Sigmoid colon (tissue), 4 donors: ENCODE data around the gene TCF23.

ENCODE experiments used
- POLR2AphosphoS5 ChIP-seq, 4 donors: sonication (generic); formaldehyde crosslinking; IDR thresholded peaks; one replicate each; pipeline ENCODE4 v1.6.1; 2017; ENCODE audit warnings: antibody characterized with exemption in 4 of 4
- TF ChIP-seq, protein P1 (sequence below), 4 experiments: fragments of 450-650 bp in 3 of 4; fragments of 200-600 bp in 1 of 4; IDR thresholded peaks; one replicate each; pipeline ENCODE4 v1.5.1; 2016 to 2019; ENCODE audit warnings: antibody characterized with exemption in 4 of 4, mild to moderate bottlenecking in 3 of 4, moderate library complexity in 2 of 4

- TF ChIP-seq POLR2AphosphoS5 (IDR thresholded peaks at IDR 0.05), result no peak
- TF ChIP-seq, protein P1, sequence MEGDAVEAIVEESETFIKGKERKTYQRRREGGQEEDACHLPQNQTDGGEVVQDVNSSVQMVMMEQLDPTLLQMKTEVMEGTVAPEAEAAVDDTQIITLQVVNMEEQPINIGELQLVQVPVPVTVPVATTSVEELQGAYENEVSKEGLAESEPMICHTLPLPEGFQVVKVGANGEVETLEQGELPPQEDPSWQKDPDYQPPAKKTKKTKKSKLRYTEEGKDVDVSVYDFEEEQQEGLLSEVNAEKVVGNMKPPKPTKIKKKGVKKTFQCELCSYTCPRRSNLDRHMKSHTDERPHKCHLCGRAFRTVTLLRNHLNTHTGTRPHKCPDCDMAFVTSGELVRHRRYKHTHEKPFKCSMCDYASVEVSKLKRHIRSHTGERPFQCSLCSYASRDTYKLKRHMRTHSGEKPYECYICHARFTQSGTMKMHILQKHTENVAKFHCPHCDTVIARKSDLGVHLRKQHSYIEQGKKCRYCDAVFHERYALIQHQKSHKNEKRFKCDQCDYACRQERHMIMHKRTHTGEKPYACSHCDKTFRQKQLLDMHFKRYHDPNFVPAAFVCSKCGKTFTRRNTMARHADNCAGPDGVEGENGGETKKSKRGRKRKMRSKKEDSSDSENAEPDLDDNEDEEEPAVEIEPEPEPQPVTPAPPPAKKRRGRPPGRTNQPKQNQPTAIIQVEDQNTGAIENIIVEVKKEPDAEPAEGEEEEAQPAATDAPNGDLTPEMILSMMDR (IDR thresholded peaks at IDR 0.05), result no peak
These were observed 10.7 kb upstream of the TCF23 start for GRCh38 chr2:27138111-27138510.
